ENCODE data around the gene KCNIP4.

KCNIP4 gene

DNA sequence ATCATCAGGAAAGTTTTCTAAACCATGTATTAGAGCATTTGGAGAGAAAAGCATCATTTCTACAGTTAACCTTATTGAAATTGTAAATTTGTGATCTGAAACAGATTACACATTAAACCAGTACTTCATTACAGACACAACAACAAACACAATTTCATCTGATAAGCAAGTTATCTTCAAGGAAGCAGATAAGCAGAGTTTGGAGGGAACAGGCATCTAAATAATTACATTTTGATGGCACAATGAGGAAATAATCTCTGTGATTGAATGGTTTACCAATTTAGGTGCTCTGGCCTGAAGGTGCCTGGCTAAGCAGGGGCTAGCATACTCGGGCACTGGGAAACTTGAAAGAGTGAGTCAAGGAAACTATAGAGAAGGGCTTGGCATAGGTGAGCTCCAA, 628.5 kb downstream of the KCNIP4 start:
- no peak for DNase-seq

DNA sequence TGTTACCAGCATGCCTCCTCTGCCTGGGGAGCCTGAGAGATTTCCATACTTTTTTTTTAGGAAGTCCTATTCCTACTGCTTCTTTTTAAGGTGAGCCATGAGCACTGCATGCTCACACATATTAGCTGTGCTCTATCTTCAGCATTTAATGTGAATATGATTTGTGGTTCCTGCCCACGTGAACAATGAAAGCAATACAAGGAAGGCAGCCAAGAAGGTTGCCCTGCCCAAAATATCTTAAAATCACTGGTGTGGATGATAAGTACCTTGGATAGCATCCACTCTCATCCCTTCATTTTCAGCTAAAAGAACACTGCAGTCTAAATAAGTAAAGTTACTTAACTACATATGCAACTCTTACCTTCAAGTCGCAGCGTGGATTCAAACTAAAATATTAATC, 640.9 kb downstream of the KCNIP4 start:
- no peak for DNase-seq

DNA sequence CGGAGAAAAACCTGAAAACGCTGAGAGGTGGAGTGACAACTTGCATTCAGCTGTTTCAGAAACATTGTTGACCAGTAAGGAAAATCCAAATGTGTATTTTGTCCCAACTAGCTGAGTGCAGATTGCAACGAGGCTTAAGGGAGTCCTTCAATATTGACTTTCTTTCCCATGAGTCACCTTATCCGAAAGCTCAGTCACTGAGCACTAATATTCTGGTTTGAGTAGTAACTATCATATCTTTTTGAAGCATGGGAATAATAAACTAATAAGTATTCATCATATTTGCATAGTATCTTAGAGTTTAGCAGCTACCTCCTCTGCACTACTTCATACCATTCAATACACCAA, 644.1 kb downstream of the KCNIP4 start:
- DNase-seq: no peak

DNA sequence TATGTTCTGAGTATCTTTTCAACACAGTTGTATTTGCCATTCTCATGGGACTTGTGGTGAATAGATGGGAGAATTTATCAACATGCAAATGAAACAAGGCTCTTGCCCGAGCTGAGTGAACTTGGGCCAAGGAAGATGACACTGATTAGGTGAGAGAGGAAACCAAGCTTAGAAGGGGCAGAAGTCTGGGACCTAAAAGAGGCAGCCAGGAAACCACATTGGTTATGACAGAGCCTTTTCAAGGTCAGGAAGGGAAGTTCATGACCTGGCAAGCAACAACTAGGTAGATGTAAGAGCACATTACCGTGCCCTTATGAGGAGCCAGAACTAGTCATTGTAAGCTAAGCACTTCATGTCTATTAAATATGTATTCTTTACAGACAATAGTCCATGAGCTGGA, 658.0 kb downstream of the KCNIP4 start:
- no peak for DNase-seq

DNA sequence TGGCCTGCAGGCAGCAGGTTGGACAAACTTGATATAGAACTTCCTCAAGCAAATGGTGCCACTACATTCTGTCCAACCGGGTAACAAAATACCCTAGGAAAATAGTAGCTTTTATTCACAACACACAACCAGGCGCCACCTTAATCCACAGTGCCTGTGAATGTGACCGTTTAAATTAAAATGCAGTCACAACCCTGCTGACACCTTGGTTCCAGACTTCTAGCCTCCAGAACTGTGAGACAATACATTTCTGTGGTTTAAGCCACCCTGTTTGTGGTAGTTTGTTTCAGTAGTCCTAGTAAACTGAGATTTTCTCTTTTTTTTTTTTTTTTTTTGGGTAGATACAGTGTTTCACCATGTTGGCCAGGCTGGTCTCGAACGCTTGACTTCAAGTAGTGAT, 672.5 kb downstream of the KCNIP4 start:
- no peak for DNase-seq

DNA sequence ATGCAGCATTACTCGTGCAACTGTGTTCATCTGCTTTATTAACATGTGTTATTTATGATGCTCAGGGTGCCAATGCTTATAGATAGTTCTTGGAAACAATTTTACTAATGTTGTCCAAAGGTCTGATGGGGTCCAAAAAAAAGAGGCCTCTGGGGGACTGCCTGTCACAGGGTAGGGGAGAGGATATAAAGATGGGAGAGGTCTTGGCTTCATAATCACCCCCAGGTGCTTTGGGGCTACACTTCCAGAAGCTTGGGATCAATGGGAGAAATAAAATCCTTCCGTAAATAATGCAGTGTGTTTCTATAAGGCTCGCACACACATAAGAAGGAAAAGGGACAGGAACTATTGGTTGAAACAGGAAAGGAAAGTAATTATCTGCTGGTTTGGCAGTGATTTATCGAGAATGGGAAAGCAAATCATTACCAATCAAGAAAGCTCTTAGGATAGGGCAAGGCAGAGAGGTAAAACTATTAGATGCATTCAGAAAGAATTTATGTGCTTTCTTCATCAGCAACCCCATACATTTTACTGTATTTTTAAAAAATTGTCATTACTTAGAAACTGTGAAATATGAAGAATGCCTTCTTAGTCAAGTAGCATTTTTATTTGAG, 677.0 kb downstream of the KCNIP4 start:
- no peak for DNase-seq

DNA sequence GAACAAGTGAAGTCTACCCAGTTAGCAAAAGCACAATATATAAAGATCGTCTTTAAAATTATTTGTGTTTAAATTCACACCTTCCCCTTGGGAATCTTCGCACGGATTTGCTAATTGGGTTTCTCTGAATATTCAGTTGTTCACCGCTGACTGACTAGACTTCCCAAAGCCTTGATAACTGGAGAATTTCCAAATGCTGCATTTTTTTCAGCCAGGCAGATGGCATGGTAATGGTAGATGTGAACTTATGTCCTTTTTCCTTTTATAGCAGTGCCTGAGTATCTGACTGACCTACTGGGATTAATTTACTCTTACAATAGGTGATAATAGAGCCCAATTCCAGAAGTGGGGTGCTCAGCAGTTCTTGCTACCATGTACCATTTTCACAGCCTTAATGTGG, 700.2 kb downstream of the KCNIP4 start:
- DNase-seq: no peak

DNA sequence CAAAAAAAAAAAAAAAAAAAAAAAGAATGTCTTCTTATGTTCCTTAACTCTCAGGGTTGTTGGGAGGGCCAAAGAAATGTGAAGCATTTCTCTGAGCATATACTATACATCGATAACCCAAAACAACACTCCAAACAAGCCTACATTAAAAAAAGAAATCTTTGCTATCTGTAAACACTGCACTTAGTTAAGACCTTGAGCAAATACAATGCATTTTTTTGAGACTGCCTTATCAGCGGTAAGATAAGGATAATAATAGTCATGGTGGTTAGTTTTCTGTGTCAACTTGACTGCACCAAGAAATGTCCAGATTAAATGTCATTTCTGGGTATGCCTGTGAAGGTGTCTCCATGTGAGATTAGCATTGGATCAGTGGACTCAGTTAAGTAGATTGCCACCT, 706.4 kb downstream of the KCNIP4 start:
- DNase-seq: no peak

DNA sequence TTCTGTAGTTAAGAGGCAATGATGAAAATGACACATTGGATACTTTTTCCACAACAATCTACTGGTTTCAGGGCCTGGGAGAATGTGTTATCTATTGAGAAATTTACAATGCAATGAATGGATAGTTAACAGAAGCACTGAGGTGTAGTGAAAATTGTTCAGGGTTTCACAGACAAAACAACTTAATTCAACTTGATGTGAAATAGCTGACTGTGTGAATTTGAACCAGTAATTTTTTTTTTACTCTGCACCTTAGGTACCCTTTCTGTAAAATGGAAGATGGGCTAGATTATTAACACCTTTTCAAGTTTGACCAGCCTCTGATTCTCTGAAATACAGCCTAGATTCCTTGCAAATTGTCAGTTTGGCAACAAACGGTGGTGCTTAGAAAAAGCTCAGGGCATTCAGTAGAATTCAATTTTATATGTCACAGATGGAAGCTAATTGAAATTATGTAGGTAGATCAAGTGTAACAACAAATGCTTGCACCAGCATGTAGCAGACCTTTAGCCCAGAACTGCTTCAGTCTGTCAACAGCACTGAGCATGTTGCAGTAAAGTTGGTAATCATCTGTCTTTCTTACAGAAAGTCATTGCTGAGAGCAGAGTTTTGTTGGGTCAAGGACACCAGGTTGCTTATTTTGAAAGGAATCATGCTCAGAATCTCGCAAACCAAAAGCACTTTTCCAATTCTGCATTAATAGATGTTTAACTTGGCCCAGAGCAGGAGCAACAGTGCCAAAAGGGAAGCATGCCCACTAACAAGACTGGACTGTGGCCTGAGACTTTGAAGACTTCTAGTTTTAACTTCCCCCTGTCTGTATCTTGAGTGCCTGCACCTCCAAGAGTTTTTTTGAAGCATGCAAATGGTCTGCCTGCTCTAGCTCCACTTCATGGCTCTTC, 721.7 kb downstream of the KCNIP4 start:
- DNase-seq: no peak

DNA sequence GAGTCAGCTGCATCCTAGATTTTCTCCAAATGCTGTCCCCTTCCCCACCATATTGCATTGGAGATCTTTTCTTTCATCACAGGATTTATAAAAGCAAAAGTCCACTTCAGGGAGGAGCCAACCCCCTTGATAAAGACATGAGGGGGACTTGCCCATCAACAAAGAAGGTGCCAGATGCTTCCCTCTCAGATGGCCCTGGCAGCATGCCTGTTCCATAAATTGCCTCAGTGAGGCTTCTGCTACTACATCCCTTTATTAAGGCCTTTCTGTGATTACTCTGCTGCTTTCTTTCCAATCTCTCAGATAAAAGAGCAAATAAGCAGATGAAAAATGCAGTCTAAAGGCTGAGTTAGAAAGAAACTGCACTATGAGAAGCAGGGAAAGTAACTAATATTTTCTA, 736.7 kb downstream of the KCNIP4 start:
- DNase-seq: no peak

DNA sequence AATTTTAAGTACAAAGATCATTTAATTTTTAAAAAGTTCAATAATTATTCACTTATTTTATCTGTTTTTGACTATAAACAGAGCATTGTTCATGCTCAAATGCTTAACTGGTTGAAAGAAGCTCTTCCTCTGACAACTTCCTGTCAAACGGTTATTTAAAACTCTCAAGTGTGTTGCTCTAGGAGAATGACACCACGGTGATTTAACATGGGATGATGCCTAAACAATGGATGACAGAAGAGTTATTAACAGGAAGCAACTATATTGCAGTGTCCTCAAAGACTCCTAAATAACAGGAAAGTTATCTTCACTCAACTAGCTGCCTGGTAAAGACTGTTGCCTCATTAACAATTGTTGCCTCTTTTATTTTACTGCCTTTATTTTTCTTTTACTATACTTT, 738.7 kb downstream of the KCNIP4 start:
- DNase-seq: no peak

DNA sequence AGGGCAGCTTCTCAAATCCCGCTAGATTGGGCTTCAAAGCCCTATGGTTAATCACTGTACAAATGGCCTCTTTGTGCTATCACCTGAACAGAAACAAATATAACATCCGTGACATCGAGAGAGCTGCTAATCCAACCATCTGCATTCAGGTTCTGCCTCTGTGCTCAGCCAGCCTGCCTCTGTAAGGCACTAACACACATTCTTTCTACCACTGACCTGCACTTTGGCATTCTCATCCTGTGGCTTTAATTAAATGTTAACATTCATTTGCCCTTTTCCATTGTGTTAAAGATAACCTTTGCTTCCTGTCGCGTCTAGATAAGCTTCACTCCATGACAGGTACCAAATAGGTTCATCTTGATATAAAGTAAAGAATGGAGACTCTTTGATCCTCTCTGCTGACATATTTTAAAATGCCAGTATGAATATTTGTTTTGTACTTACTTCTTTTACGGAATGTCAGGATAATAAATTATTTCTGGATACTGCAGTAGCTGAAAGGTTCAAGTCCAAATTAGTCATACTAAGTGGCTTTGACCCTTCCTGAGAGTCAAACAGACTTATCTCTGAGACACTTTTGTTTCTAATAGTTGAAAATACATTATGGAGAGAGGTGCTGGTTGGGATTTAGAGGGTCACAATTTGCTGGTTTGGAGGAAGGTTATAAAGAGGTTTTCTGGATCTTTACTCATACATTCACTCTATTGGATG, 742.6 kb downstream of the KCNIP4 start:
- no peak for DNase-seq

DNA sequence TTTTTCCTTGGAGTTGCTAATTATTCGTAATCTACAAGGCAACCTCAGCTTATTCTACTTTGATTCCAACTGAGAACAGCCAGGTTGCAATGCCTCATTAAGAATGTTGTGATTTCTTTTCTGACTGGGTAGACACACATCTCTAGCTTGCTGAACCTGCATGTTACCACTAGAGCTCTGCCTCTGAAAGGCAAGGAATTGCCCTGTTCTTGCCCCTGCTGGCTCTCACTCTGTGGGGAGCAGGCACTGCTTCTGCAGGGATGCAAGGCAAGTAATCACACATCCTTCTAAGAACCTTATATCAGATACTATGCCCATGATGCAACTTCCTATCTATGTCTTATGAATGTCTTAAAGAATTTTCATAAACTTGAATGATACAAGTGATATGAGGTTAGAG, 745.2 kb downstream of the KCNIP4 start:
- no peak for DNase-seq

DNA sequence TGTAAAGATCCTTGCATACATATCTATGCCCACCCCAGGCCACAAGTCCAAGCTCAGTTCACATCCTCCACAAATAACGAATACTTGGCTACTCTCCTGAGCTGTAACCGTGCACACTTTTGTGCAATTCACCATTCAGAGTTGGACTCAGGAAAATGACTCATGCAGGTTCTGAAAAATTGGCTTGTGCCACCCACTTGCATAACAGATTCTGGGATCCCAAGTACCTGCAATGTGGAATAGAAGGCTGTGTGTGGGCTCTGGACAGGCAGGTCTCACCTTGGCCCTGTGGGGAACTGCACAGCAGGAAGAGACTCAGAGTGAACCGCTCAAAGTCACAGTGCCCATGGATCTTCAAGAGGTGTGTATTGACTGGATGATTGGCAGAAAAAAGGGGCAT, 745.6 kb downstream of the KCNIP4 start:
- no peak for DNase-seq

DNA sequence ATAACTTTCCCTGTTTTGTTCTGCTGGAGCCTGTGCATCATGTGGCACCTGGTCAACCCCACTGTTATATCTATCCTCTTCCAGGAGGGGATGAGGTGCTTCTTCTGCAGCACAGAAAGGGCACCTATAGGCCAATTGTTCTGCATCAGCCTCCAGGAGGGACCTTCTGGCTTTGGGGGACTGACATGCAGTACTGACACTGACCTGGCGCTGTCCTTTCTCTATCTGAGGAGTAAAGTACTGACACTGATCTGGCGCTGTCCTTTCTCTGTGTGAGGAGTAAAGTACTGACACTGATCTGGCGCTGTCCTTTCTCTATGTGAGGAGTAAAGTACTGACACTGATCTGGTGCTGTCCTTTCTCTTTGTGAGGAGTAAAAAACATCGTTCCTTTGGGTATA, 749.9 kb downstream of the KCNIP4 start:
- DNase-seq: no peak

DNA sequence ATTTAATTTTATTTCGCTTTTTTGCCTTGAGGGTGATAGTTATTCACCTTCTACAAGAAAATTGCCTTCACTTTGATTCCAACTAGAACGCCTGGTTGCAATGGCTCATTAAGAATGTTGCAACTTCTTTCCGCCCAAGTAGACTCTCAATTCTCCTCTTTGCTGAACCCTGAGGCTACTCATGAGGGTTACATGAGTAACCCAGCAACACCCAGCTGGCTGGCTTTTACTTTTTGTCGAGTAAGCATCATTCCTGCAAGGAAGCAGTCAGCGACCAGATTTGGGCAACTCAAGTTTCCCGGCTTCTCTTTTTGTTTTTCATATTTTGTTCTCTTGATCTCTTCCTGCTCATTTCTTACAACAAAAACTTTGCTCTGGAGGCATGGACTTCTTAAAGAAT, 752.9 kb downstream of the KCNIP4 start:
- DNase-seq: no peak

DNA sequence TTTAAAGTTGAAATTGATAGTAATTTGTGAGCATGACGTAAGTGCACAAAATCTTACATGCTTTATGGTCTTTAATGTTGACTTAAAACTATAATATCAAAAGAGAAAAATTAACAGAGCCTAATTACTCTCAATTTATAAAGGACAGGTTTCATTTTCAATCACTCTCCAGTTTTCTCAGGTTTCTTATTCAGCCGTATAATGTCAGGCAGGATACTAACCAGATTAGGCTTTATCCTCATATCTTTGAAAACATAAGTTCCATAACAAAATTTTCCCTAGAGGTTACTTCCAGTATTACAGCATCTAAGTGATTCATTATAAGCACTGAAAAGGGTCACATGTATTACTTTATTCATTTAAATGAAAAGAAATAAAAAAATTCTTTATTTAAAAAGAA, 756.2 kb downstream of the KCNIP4 start:
- no peak for DNase-seq

DNA sequence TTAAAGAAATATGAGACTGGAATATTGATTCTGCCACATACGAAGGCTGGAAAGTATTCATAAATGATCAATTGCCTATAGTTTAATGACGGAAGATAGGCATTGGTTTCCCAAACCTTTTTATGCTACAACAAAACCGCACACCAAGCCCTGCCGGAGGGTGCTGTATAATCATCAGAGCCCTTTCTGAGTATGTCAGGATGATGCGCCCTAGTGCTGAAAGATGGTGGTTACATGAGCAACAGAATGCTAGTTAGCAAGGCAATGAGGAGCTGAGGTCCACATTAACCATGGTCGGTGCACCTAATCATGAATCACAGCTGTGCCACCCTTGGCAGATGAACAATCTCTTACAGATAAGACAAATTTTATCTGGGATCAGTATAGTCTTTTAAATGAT, 757.3 kb downstream of the KCNIP4 start:
- no peak for DNase-seq

DNA sequence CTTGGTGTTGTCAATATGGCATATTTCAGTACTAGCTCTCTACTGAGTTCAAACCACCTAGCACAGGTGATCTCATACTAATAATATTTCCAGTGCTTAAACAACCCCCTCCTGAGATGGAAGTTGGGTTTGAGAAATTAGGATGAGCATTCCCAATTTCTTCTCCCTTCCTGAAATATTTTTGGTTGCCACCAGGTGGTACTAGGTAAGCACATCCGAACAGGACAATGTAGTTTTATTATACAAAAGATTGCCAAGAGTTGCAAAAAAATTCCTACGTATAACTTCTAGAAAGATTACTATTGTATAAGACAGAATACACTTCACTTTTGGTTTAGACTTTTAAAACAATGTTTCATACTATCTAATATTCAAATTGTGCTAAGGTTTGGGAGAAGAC, 763.8 kb downstream of the KCNIP4 start:
- DNase-seq: no peak

DNA sequence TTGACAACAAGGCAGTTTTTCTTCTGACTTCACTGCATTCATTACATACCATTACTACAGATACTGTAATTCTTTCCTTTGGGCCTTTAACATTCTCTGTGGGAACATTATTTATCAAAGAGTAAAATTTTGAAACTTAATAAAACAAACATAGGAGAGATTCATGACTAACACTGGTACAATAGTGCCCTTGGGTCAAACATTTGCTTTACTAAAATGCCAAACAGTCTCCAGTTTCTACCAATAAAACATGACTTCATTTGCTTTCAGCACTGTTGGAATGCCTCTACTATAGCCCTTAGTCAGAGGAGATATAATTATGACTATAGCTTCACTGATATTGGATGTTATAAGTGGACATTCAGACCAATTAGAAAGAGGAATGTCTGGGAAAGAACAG, 766.9 kb downstream of the KCNIP4 start:
- DNase-seq: no peak

DNA sequence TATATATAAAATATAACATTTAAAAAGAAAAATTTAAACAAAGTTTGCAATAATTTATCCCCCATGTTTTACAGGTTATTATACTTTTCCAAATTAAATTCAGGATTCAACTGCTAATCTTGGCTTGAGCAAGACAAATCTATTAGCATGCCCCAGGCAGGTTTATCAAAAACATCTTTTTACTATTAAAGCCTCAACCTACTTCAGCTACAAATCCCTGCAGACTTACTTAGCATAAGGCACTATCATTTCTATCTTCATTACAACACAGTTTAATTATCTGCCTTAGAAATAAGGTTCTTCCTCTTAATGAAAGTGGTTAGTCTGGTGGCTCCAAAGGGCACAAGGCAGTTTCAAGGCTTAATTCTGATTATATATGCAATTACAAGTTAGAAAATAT, 770.7 kb downstream of the KCNIP4 start:
- DNase-seq: no peak

DNA sequence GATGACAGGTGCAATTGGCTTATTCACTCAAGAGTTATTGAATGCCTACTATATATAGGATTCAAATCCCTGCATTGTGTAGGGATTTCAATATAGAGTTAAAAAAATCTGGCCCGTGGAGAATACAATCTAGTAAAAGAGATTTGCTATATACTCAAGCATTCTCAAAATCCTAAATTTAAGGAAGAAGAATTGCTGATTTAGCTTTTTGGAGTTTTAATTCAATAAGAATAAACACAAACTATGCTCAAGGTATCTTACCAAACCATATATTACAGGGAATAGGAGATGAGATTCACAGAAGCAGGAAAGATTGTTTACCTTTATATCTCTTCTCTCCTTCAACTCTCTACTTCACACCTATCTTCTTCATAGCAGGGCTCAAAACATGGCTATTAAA, 771.5 kb downstream of the KCNIP4 start:
- no peak for DNase-seq

DNA sequence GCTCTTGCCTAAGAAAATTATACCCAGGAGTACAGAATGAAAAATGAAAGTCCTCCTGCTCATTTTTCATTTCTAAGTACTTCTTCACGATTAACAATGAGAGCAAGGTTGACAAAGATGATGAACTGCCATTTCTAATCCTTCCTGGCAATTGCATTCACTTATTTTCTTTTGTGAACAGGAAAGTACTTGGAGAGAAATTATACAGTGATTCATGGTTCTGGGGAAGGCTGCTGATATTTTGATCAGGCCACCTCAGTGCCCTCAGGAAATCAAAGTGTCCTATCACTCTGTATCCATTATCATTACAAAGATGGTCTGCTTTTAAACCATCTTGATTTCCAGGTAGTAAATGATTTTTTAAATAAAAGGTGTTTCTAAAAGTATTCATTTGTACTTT, 780.9 kb downstream of the KCNIP4 start:
- DNase-seq: no peak

DNA sequence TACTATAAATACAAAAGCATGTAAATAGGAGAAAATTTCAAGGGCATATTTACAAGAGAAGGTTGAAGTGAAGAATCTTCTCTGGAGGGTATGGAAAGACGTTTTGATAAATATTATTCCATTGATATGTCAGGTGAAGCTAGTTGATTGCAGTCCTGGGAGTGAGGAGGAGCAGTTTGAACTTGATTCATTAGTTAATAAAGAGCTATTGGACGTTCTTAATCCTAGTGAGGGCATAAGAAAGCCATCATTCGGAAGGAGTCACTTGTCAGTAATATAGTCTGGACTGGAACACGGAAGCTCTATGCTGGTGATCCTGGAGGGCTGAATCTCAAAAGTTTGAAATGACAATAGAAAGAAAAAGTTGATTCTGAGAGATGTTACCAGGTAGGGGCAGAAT, 793.2 kb downstream of the KCNIP4 start:
- no peak for DNase-seq

Measured in fibroblast of upper back skin (primary cell).